Endothelial cell of umbilical vein (primary cell): ENCODE results near the gene TJP1. TPM values are rescaled to one million over a fixed set of nuclear protein-coding genes. Genes with fewer than 3 reads are reported as not detected.

Experiments
- BruUV-seq: library from RNA; stranded (reverse); fragments of 400-500 nt; replicated peaks from 2 replicates; lab custom pipeline; 2021; lab: Mats Ljungman, UMichigan
- CTCF ChIA-PET: fragments of 300-600, 350-600 bp; sonication (Branson Sonifier 250); formaldehyde crosslinking; loops from one replicate; lab custom pipeline; 2021; ENCODE audit warnings: antibody characterized with exemption, inconsistent platforms; lab: Charles Lee
- POLR2A ChIA-PET: fragments of 300-600, 350-600 bp; sonication (Branson Sonifier 250); formaldehyde crosslinking; loops from one replicate; lab custom pipeline; 2021; ENCODE audit warnings: antibody characterized with exemption, inconsistent platforms; lab: Charles Lee
- DNase-seq: peaks from one replicate; pipeline ENCODE4 v3.0.0-alpha.2; 2011; ENCODE audit warnings: low read depth, low spot score
- FAIRE-seq: peaks from 2 replicates; lab custom pipeline; 2011; peaks lifted over from hg19 to GRCh38; lab: Jason Lieb, UNC
- H2AFZ ChIP-seq: 2 replicates; pipeline ENCODE4 v1.6.0; 2012; ENCODE audit warnings: low read depth, low read length, control low read depth, inconsistent platforms
- H3K27ac ChIP-seq: 2 replicates; pipeline ENCODE4 v1.5.1; 2011; ENCODE audit warnings: low read depth, mild to moderate bottlenecking, control low read depth, low read length, moderate library complexity; ENCODE audit not compliant: insufficient read depth
- H3K27me3 ChIP-seq, 2 experiments: 2 replicates each; pipeline versions ENCODE4 v1.6.0 to v1.6.1; 2011; ENCODE audit warnings: low read length in 2 of 2, mixed read lengths in 1 of 2; ENCODE audit not compliant: control insufficient read depth in 2 of 2, insufficient read depth in 2 of 2
- H3K36me3 ChIP-seq, 2 experiments: 2 replicates in 1 of 2; 3 replicates in 1 of 2; pipeline ENCODE4 v1.5.1; 2011; ENCODE audit warnings: low read length in 2 of 2, mild to moderate bottlenecking in 1 of 2, moderate library complexity in 1 of 2; ENCODE audit not compliant: control insufficient read depth in 2 of 2, insufficient read depth in 2 of 2; ENCODE audit errors: extremely low read depth in 1 of 2
- H3K4me1 ChIP-seq: 3 replicates; pipeline ENCODE4 v1.5.1; 2011; ENCODE audit warnings: mild to moderate bottlenecking, low read length; ENCODE audit not compliant: control insufficient read depth, insufficient read depth; ENCODE audit errors: extremely low read depth
- H3K4me2 ChIP-seq: 2 replicates; pipeline ENCODE4 v1.6.1; 2011; ENCODE audit warnings: low read length, control low read depth, mixed read lengths; ENCODE audit not compliant: insufficient read depth
- H3K4me3 ChIP-seq, 3 experiments: fragments of 200-600 bp in 1 of 3; sonication (generic), shearing (Covaris generic) in 1 of 3; replicated peaks in 1 of 3; 2 replicates each; pipeline ENCODE4 v1.5.1; 2011 to 2016; ENCODE audit warnings: control low read depth in 3 of 3, low read length in 3 of 3, mild to moderate bottlenecking in 2 of 3, inconsistent platforms in 1 of 3, low read depth in 1 of 3, moderate library complexity in 1 of 3; ENCODE audit not compliant: insufficient read depth in 1 of 3
- H3K79me2 ChIP-seq: 2 replicates; pipeline ENCODE4 v1.6.0; 2012; ENCODE audit warnings: low read length, inconsistent platforms; ENCODE audit not compliant: control insufficient read depth, insufficient read depth
- H3K9ac ChIP-seq: replicated peaks from 2 replicates; pipeline ENCODE3; 2011; ENCODE audit warnings: low read length, control low read depth; ENCODE audit not compliant: insufficient read depth; ENCODE audit errors: extremely low read depth
- H3K9me1 ChIP-seq: replicated peaks from 3 replicates; pipeline ENCODE4 v1.6.0; 2011; ENCODE audit warnings: mild to moderate bottlenecking, low read length; ENCODE audit not compliant: control insufficient read depth, insufficient read depth; ENCODE audit errors: extremely low read depth
- H3K9me3 ChIP-seq: replicated peaks from 2 replicates; pipeline ENCODE4 v1.5.1; 2012; ENCODE audit warnings: low read length, inconsistent platforms; ENCODE audit not compliant: control insufficient read depth, insufficient read depth
- H4K20me1 ChIP-seq: replicated peaks from 2 replicates; pipeline ENCODE3; 2011; ENCODE audit warnings: mild to moderate bottlenecking, low read length; ENCODE audit not compliant: control insufficient read depth, insufficient read depth; ENCODE audit errors: extremely low read depth
- EZH2 ChIP-seq: IDR thresholded peaks from 2 replicates; pipeline ENCODE4 v1.6.1; 2012; ENCODE audit warnings: borderline replicate concordance, low read depth, mild to moderate bottlenecking, moderate library complexity, low read length, inconsistent platforms; ENCODE audit not compliant: severe bottlenecking
- FOS ChIP-seq: IDR thresholded peaks from 2 replicates; pipeline ENCODE4 v1.6.1; 2011; ENCODE audit warnings: mild to moderate bottlenecking, low read length, moderate library complexity, borderline replicate concordance; ENCODE audit not compliant: insufficient read depth
- GATA2 ChIP-seq: IDR thresholded peaks from 2 replicates; pipeline ENCODE4 v1.7.0; 2011; ENCODE audit warnings: low read depth, mild to moderate bottlenecking, moderate library complexity, mixed read lengths, low read length; ENCODE audit not compliant: insufficient read length, insufficient read depth
- JUN ChIP-seq: IDR thresholded peaks from 2 replicates; pipeline ENCODE4 v1.6.1; 2011; ENCODE audit warnings: borderline replicate concordance, low read depth; ENCODE audit not compliant: insufficient read length, insufficient read depth
- MYC ChIP-seq: IDR thresholded peaks from one replicate; pipeline ENCODE4 v1.6.1; 2011; ENCODE audit warnings: mild to moderate bottlenecking, low read depth, low read length
- POLR2A ChIP-seq: IDR thresholded peaks from 2 replicates; pipeline ENCODE4 v1.6.1; 2012; ENCODE audit warnings: low read depth, mild to moderate bottlenecking, control low read depth, low read length
- POLR2AphosphoS5 ChIP-seq: IDR thresholded peaks from 2 replicates; pipeline ENCODE4 v1.6.1; 2012; ENCODE audit warnings: low read depth, mild to moderate bottlenecking, control low read depth, low read length, moderate library complexity; ENCODE audit not compliant: insufficient read depth
- dilution Hi-C: fragments of 300-500 bp; cut with MboI; formaldehyde crosslinking; loops from one replicate; pipeline ENCODE4 v1.15.0; 2019; ENCODE audit warnings: low sequenced_read_pairs; ENCODE audit not compliant: extremely low pct_ligation_motif_present
- intact Hi-C: fragments of 100-400 bp; cut with micrococcal nuclease; formaldehyde crosslinking; loops from one replicate; pipeline ENCODE4 v1.10.0; 2022
- polyA plus RNA-seq, 4 experiments: library from polyadenylated mRNA; depleted of rRNA in 3 of 4; stranded (reverse) in 3 of 4; unstranded in 1 of 4; fragments of >200 nt; gene quantifications; 2 replicates each; pipeline versions ENCODE4 v1.2.1 to v1.2.3, GENCODE V29; 2011 to 2012; ENCODE audit warnings: missing spikeins in 1 of 4
- total RNA-seq: library from RNA; stranded (reverse); gene quantifications from 2 replicates; pipeline ENCODE4 v1.2.3, GENCODE V29; 2021
- TF ChIP-seq, protein P1 (sequence below): IDR thresholded peaks from 2 replicates; pipeline ENCODE4 v1.6.1; 2011; ENCODE audit not compliant: insufficient read depth, insufficient read length

TJP1 gene
- total and polyA plus RNA-seq, 2 donors (not counting 3 experiments of a cell fraction or from before 2014, with no cell fraction given), result 45.6 to 128 TPM

DNA sequence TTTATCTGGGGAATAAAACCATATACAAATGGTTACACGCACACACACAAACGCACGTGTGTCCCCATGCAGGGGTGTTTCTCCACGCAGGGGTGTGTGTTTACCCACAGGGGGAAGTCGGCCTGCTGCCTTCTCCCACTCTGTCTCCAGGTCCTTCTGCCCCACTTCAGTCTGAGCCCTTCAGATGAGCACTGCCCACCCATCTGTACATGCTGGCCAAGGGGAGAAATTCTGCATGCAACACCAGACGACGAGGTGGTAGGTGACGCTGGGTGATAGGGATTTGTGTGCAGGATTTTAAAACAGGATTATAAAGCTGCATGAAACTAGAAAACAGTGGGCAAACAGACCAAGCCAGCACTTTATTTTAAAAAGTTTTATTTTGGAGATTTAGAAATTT is 122.5 kb downstream of the TJP1 start:
- DNase-seq, result no peak
- Histone ChIP-seq H3K9ac (no peak overlapping the region), H3K36me3 (peaks cover 9 to 12% of the 10 kb centered on the region in 2 experiments), H3K79me2 (no peaks in the 10 kb centered on the region), H3K9me1 (no peaks in the 10 kb centered on the region), H3K27ac (no peak overlapping the region), H3K27me3 (no peaks in the 10 kb centered on the region), H3K4me3 (no peak overlapping the region), H2AFZ (no peak overlapping the region), H4K20me1 (no peaks in the 10 kb centered on the region), H3K4me1 (peaks cover 20% of the 10 kb centered on the region), H3K9me3 (no peaks in the 10 kb centered on the region), H3K4me2 (no peak overlapping the region)
- no peak for TF ChIP-seq POLR2AphosphoS5
- no peak for TF ChIP-seq POLR2A
- no peak for TF ChIP-seq GATA2
- no peak for TF ChIP-seq FOS
- no peak for TF ChIP-seq EZH2
- no TSS peak for BruUV-seq
- FAIRE-seq, result no peak
- dilution Hi-C loops, result no loop called here
- CTCF ChIA-PET, result no interaction called here
- intact Hi-C loops, result loop anchor here (2.0 to 5.0 kb wide), 4 partner anchors 23 to 123 kb away; partner anchors contain the start of gene TJP1
- POLR2A ChIA-PET, result no interaction called here

DNA sequence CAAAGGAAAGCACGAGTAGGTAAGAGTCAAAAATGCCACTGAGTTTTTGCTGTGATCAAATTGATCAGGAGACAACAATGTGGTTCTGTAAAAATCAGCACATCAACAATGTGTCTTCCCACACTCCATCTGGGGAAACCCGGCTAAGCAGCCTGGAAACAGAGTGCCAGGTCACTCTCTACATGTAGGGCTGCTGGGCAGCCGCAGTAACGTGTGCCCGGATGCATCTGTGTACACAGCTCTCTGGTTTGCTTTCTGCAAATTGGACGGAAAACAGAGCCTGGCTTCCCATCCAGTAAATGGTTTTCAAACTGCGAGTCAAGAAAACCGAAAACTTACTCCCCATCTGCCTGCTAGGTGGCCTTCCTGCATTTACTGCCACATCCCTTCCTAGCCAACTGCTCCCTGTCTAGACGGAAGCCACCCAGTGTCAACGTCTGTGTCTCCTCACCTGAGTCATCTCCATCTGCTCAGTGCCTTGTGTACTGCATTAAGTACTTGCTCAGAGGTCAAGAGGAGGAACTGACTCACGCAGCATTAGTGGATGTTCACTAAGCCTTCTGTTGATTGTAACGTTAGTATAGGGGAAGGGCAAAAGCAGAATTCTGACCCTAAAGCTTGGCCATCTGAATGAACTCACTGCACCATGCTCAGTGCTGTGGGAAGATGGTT is 124.1 kb downstream of the TJP1 start:
- no peaks in the 10 kb centered on the region for H3K27me3 ChIP-seq
- no peaks in the 10 kb centered on the region for H3K79me2 ChIP-seq
- TF ChIP-seq GATA2, result peak; percentile 28
- peak; percentile 60 for TF ChIP-seq JUN
- TF ChIP-seq, protein P1, sequence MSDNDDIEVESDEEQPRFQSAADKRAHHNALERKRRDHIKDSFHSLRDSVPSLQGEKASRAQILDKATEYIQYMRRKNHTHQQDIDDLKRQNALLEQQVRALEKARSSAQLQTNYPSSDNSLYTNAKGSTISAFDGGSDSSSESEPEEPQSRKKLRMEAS, result no peak
- TF ChIP-seq POLR2AphosphoS5, result peak; percentile 84
- TF ChIP-seq FOS, result peak; percentile 98
- no peak for TF ChIP-seq MYC
- POLR2A ChIA-PET, result no interaction called here
- H3K9ac ChIP-seq, result peak overlapping the region; percentile 32
- no peaks in the 10 kb centered on the region for H4K20me1 ChIP-seq
- no peak overlapping the region for H3K4me3 ChIP-seq
- no TSS peak for BruUV-seq
- intact Hi-C loops, result loop anchor here (1.0 to 5.0 kb wide), 5 partner anchors 21 to 228 kb away; partner anchors contain the start of gene TJP1
- H3K9me1 ChIP-seq, result no peaks in the 10 kb centered on the region
- H3K27ac ChIP-seq, result peak overlapping the region; percentile 90
- peaks cover 20% of the 10 kb centered on the region for H3K4me1 ChIP-seq
- H2AFZ ChIP-seq, result no peak overlapping the region
- H3K36me3 ChIP-seq, result peaks cover 5 to 7% of the 10 kb centered on the region in 2 experiments
- CTCF ChIA-PET, result interaction anchor here (1.5 kb wide), 1 partner anchor 228 kb away, joined by 3 read pairs; no protein-coding TSS in a partner anchor
- H3K9me3 ChIP-seq, result no peaks in the 10 kb centered on the region
- DNase-seq (peak; percentile 90), FAIRE-seq (peak; percentile 77)
- H3K4me2 ChIP-seq, result peak overlapping the region; percentile 29
- dilution Hi-C loops, result no loop called here
